GDM1 (cell line): ENCODE results near the gene SEC61B.
A peak's percentile ranks its signal among the peaks of the same experiment; 100 is the strongest.

Source experiments
- DNase-seq: peaks from one replicate; lab custom pipeline; 2025; lab: John Stamatoyannopoulos, UW

The SEC61B gene

DNA sequence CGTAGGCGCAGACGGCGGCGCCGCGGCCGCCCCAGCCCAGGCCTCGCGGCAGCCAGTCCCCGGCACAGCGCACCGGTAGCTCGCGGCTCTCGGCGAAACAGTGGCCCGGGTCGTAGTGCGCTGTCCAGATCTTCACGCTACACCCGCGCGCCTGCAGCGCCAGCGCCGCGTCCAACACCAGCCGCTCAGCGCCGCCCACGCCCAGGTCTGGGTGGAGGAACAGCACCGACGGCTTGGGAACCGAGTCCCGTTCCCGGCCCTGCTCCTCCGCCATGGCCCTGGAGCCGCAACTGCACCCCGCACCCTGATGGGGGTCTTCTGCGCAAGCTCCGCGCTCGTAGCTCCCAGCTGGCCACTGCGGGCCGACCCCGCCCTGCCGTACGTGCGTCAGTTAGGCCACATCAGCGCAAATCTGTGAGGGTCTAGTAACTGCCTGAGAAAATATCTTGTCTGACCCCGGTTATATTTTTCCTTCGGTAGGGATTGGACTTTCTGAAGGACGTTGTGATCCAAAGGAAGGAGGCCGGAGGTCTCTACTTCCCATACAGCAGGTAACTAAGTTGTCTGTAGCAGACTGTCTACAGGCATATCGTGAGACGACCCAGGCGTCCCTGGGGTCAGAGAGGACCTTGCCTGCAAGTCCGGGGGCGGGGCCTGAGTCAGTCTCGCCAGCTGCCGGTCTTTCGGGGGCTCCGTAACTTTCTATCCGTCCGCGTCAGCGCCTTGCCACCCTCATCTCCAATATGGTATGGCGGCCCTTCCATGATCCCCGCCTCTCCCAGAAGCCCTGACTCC is at the start of gene SEC61B, which contains the start of gene ALG2:
Gene SEC61B, plus strand, starts transcription at position 662 of the 795 bp plus-strand sequence. Its CDS starts 82 bp downstream, at position 744.
Gene ALG2, minus strand, starts transcription at position 322 of the 795 bp plus-strand sequence. Its CDS starts 48 bp downstream, at position 274.
- peak; percentile 90 for DNase-seq

DNA sequence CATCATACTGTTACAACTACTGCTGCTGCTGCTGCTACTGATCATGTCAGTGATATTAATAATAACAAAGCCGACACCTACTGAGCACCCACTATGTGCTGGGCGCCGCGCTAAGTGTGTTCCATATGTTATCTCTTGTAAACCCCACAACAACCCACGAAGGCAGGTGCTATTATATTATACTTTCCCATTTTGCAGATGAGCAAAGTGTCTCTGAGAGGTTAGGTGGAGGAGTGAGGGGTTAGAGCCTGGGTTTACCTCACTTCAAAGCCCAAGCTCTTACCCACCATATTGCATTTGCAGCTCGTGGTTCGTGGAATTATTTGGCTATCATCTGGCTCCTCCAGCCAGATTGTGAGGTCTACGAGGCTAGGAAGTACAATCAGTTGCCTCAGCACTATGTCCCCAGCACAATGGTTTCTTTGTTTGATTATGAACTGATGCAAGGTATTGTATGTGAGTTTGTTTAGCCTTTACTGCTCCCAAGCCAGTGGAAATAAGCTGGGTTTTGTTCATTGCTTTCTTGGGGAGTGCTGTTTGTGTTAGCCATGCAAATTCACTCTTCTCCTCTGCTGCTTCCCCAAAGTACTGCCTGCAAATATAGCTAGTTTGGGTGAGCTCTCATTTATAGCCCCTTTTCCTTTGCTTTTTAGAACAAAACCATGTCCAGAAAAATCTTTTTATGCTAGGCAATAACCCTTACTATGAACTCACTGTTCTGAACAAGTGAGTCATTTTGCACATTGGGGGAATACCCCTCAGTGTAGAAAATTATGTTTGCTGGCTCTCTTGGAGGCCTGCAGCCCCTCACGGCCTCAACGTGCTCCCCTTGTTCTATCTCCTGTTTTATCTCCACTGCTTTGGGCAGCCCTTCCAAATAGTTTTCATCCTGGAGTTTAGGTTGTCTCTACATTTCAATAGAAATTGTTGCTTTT is 48.2 kb upstream of the SEC61B start:
- DNase-seq: no peak

GRCh38 chr9:99176527-99177013 is 45.5 kb upstream of the SEC61B start:
- no peak for DNase-seq

- no peak for DNase-seq
These were observed 44.3 kb upstream of the SEC61B start for GRCh38 chr9:99177576-99178366.

GRCh38 chr9:99178912-99179872 is 42.9 kb upstream of the SEC61B start:
- DNase-seq: no peak

GRCh38 chr9:99180199-99180598 is 41.9 kb upstream of the SEC61B start:
- DNase-seq: no peak

DNA sequence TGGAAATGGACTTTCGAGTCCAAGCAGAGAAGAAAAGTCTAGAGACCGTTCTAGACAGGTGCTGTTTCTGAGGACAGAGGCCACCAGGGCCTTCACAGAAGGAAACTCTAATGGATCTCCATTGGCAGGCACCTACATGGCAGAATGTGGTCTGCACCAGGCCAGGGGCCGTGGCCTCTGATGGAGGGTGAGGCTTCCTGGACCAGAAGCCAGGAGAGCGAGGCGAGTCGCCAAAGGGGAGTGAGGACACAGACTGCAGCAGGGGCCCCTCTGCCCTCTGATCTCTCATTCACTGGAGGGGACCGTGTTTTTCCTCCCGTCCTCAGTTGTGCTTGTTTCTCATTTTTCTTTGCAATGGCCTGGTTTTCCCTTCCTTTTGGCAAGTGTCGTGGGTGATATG is 41.4 kb upstream of the SEC61B start:
- no peak for DNase-seq

DNA sequence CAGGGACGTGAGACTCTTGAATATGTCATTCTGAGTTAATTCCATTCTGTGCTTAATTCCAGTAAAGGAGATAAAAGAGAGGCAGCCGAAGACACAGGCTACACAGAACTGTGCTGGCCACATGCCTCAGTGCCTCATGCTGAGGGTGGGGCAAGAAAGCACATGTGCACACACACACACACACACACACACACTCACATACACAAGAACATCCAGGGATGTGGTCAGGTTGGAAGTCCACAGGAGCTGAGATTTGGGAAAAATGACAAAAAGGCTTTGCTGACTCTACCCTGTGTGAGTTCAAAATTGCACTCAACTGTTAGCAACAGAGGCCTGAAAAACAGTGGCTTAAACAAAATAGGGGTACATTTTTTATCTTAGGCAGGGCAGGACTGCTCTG is 40.9 kb upstream of the SEC61B start:
- DNase-seq: no peak

GRCh38 chr9:99181621-99182020 is 40.5 kb upstream of the SEC61B start:
- DNase-seq: peak; percentile 36

GRCh38 chr9:99182356-99182755 is 39.7 kb upstream of the SEC61B start:
- DNase-seq: no peak

DNA sequence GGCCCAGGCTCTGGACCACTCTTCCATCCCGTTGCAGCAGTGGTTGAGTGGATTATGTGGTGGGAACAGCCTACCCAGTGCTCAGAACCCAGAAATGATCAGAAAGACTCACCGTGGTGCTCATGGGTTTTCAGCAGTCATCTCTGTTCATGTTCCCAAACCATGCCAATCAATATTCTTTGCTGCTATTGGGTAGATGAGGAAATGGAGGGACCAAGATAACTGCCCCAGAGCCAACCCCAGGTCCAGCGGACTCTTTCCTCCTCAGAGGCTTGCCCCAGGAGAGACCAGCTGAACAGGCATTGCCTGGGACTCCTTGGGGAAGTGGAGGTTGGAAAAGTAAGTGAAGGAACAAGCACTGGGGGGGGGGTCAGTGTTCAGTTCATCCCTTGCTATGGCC is 38.5 kb upstream of the SEC61B start:
- DNase-seq: no peak

DNA sequence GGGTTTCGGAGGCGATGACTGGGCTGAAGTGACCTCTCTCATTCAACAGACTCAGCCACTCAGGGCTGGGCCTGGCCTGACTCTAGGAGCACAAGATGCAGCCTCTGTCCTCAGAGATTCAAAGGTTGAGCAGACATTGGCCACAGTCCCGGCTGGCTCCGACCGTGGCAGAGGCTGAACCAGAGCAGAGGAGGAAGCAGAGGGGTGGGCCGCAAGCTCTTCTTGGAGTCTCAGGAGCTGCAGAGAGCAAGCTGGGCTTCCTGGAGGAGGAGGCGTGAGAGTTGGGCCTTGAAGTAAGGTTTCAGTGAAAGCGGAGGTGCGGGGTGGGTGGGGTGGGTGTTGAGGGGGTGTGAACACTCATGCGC is 38.0 kb upstream of the SEC61B start:
- no peak for DNase-seq

GRCh38 chr9:99184475-99185347 is 37.4 kb upstream of the SEC61B start:
- peak; percentile 61 for DNase-seq

GRCh38 chr9:99185348-99185632 is 36.8 kb upstream of the SEC61B start:
- DNase-seq: no peak

DNA sequence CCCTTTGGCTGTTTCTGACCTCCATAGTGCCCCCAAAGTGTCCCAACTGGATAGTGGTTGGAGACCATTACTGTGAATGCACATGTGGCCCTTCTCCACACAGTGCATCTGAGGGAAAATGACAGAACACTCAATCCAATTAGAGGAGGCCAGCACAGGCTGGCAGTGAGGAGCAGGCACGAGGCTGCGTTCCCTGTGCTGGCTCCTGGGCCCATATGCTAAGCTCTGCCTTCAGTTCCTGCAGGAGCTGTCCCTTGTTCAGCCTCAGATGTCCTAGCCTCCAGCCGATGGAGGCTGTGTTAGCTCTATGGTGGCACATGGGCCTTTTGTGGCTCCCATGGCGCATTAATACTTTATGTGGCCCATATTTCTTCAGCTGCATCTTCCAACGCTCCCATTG is 36.1 kb upstream of the SEC61B start:
- no peak for DNase-seq

DNA sequence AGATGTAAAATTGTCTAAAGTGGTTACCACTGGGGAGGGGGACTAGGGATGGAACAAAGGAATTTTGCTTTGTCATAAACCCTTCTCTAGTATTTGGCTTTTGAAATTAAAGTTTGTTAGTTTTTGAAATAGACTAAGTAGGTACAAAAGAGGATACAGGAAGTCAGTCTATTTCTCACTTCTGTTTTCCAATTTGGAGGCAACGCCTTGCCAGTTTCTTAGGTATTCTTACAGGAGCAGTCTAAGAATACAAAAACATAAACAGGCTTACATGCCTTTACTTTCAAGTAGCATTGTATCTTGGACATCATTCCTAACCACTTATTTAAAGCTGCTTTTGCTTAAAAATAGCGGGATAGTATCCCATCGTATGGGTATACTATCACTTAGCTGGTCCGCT is 34.8 kb upstream of the SEC61B start:
- DNase-seq: no peak

DNA sequence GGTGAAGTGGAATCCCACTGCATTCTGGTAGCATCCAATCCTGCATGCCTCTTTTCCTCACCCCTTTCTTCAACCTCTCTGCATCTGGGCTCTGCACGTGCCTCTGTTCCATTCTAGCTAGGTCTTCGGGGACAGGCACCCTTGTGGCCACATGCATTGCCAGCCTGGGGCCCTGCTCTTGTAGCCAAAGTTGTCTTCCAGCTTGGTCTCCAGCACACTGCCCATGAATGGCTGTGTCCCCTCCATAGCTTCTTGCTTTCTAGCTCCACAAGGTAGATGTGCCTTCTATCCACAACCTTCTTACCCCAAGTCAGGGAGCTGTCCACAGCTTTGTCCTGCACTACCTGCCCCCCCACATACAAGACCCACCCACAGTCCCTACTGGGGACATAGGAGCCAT is 32.9 kb upstream of the SEC61B start:
- DNase-seq: no peak

- DNase-seq: no peak
These were observed 32.0 kb upstream of the SEC61B start for GRCh38 chr9:99189887-99190596.

GRCh38 chr9:99190597-99191283 is 31.3 kb upstream of the SEC61B start:
- DNase-seq: no peak
